Immature natural killer cell (primary cell): ENCODE measurements around the gene PPP2R3B. TPM values are rescaled to one million over a fixed set of nuclear protein-coding genes. Genes with fewer than 3 reads are reported as not detected.
"Not testable (repeated sequence)": the region's sequence is repeated elsewhere in the genome, so short reads cannot be mapped to it uniquely, and the experiment has no call there.

ENCODE experiments used
- DNase-seq, 3 donors: peaks; one replicate each; pipeline ENCODE4 v3.0.0; 2022; ENCODE audit warnings: mixed read lengths in 1 of 3
- H3K27ac Mint-ChIP-seq, 6 donors: one replicate each; pipeline ENCODE4 v1.8.0; 2020; ENCODE audit warnings: mixed read lengths in 6 of 6, mild to moderate bottlenecking in 5 of 6, inconsistent platforms in 4 of 6, moderate library complexity in 3 of 6
- H3K27me3 Mint-ChIP-seq, 3 donors: one replicate each; pipeline ENCODE4 v1.8.0; 2020 to 2021; ENCODE audit warnings: low read depth in 3 of 3, mild to moderate bottlenecking in 3 of 3, mixed read lengths in 3 of 3, moderate library complexity in 3 of 3, inconsistent platforms in 1 of 3
- H3K36me3 Mint-ChIP-seq, 3 donors: one replicate each; pipeline ENCODE4 v1.8.0; 2020; ENCODE audit warnings: mixed read lengths in 3 of 3, inconsistent platforms in 2 of 3, mild to moderate bottlenecking in 2 of 3
- H3K4me1 Mint-ChIP-seq, 2 donors: one replicate each; pipeline ENCODE4 v1.8.0; 2020; ENCODE audit warnings: inconsistent platforms in 2 of 2, mild to moderate bottlenecking in 2 of 2, mixed read lengths in 2 of 2, moderate library complexity in 1 of 2
- H3K4me3 Mint-ChIP-seq, 5 donors: one replicate each; pipeline ENCODE4 v1.8.0; 2020; ENCODE audit warnings: mild to moderate bottlenecking in 5 of 5, mixed read lengths in 5 of 5, inconsistent platforms in 3 of 5, moderate library complexity in 3 of 5
- H3K9me3 Mint-ChIP-seq, 6 donors: one replicate each; pipeline ENCODE4 v1.8.0; 2020; ENCODE audit warnings: mild to moderate bottlenecking in 6 of 6, mixed read lengths in 6 of 6, inconsistent platforms in 4 of 6, moderate library complexity in 3 of 6
- polyA plus RNA-seq, 3 donors: library from polyadenylated mRNA; unstranded; fragments of 300-500 nt; fragmentation: Illumina TruSeq; gene quantifications; one replicate each; pipeline ENCODE4 v1.2.3, GENCODE V29; 2021

Gene PPP2R3B, protein sequence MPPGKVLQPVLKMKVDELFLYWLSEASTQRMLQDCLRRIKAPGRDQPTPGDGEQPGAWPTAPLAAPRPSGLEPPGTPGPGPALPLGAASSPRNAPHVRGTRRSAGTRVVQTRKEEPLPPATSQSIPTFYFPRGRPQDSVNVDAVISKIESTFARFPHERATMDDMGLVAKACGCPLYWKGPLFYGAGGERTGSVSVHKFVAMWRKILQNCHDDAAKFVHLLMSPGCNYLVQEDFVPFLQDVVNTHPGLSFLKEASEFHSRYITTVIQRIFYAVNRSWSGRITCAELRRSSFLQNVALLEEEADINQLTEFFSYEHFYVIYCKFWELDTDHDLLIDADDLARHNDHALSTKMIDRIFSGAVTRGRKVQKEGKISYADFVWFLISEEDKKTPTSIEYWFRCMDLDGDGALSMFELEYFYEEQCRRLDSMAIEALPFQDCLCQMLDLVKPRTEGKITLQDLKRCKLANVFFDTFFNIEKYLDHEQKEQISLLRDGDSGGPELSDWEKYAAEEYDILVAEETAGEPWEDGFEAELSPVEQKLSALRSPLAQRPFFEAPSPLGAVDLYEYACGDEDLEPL
- 1 to 10 TPM; 2.8 to 5.1 (median 4.2) TPM for polyA plus RNA-seq

DNA sequence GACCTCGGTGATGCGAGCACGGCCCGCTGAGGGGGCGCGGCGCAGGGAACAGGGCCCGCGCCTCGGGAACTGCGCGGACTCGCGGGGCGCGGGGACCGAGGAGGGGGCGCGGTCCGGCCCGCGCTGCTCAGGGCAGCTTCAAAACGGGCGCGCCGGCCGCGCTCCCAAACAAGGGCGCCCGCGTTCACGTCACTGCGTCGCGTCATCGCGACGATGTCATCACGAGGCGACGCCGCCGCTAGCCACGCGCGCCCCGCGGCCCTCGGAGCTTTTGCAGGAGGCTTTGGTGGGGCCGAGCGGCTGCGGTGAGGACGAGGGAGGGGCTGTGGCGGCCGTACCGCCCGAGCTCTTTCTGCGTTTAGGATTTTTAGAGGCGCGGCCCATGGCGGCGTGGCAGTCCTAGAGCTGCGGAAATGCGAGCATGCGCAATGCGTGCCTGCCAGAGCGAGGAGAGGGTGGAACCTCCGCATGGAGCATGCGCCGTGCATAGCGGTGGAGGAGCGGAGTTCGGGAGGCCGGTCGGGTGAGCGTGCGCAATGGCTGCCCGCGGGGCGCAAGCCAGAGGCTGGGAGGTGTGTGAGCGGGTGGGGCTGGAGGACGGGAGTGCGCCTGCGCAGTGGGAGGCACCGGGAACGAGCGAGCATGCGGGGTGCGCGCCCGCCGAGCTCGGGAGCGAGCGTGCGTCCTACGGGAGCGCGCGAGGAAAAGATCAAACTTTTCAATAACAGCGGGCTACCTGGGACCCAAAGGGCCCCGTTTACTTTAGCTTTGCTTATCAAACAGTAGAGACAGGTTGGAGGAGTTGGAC is at the start of gene PPP2R3B:
TSS of gene PPP2R3B (minus strand) at position 140 of the 808 bp plus-strand sequence. CDS start 216 bp downstream, outside the sequence.
- H3K9me3 Mint-ChIP-seq, result peaks cover 0 to 3% (median 0%) of the 10 kb centered on the region in 6 donors
- peak within 1 kb of the TSS; percentile 87 to 98 (median 91) for H3K4me3 Mint-ChIP-seq
- no peaks in the 10 kb centered on the region for H3K36me3 Mint-ChIP-seq
- H3K27ac Mint-ChIP-seq, result peak within 1 kb of the TSS; percentile 89 to 99 (median 98)
- peaks cover 6 to 10% (median 8%) of the 10 kb centered on the region in 3 donors for H3K27me3 Mint-ChIP-seq
- peak; percentile 99 to 100 (median 100) for DNase-seq
- peaks cover 11 to 12% of the 10 kb centered on the region in 2 donors for H3K4me1 Mint-ChIP-seq

DNA sequence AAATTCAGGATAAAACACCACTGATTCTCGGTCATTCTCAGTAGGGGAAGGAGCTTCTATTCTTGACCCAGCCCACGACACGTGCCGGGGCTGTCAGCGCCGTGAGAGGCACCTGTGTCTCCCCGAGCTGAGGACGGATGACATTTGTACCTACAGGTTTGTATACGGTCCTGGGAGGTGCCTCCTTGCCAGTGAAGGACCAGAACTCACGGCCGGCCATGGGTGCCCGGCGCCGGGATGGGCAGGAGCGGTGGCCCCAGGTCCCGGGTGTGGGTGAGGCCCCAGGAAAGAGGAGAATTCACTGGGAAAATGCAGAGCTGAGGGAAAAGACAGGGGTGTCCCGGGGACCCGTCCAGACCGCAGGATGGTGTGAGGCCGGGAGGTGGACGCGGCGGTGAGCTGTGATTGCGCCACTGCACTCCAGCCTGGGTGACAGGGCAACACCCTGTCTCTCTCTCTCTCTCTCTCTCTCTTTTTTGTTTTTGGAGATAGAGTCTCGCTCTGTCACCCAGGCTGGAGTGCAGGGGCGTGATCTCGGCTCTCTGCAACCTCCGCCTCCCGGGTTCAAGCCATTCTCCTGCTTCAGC is 48.9 kb upstream of the PPP2R3B start:
- Mint-ChIP-seq H3K4me3 (no peak overlapping the region), H3K4me1 (no peaks in the 10 kb centered on the region), H3K27ac (no peak overlapping the region), H3K9me3 (peaks cover 0 to 5% (median 0%) of the 10 kb centered on the region in 6 donors), H3K36me3 (peaks cover 0 to 3% (median 0%) of the 10 kb centered on the region in 3 donors), H3K27me3 (peaks cover 6 to 7% (median 7%) of the 10 kb centered on the region in 3 donors)
- DNase-seq, result no peak

DNA sequence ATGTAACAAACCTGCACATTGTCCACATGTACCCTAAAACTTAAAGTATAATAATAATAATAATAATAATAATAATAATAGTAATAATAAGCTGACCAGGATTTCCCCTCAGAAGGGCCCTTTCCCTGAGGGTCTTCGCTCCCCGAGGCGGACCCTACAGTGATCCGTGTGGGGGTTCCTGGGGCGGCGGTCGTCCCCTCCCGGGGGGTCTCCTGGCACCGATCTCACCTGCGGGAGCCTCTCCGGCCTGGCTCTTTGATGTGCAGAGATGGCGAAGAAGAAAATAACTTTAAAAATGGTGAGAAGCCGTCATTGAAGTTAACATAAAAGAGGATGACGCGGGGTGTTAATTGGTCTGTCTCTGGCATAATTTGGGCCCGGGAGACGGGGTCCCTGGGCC is 48.2 kb upstream of the PPP2R3B start:
- Mint-ChIP-seq H3K36me3 (peaks cover 0 to 3% (median 0%) of the 10 kb centered on the region in 3 donors), H3K4me3 (no peak overlapping the region), H3K4me1 (no peaks in the 10 kb centered on the region), H3K9me3 (peaks cover 0 to 2% (median 0%) of the 10 kb centered on the region in 6 donors), H3K27me3 (peaks cover 5 to 9% (median 7%) of the 10 kb centered on the region in 3 donors), H3K27ac (no peak overlapping the region)
- DNase-seq, result no peak

DNA sequence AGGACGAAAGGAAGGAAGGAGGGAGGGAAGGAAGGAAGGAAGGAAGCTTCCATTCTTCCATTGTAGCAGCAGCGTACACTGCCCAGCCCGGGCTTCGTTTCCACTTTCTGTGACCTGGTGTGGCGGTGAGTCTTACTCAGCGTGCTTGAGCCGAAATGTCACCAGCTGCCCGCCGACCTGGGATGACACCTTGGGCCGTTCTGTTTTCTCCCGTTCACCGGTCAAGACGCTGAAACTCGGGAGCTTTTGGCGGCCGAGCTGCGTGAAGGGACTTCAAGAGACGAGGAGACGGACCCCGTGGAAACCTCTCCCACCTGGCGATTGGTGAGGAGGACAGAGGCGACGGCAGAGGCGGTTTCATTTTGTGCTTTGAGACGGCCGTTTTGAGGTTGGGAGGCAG is 47.1 kb upstream of the PPP2R3B start:
- Mint-ChIP-seq H3K4me1 (no peaks in the 10 kb centered on the region), H3K27me3 (peaks cover 7 to 9% (median 7%) of the 10 kb centered on the region in 3 donors), H3K36me3 (no peaks in the 10 kb centered on the region), H3K9me3 (peaks cover 0 to 2% (median 0%) of the 10 kb centered on the region in 6 donors), H3K27ac (no peak overlapping the region), H3K4me3 (no peak overlapping the region)
- no peak for DNase-seq

DNA sequence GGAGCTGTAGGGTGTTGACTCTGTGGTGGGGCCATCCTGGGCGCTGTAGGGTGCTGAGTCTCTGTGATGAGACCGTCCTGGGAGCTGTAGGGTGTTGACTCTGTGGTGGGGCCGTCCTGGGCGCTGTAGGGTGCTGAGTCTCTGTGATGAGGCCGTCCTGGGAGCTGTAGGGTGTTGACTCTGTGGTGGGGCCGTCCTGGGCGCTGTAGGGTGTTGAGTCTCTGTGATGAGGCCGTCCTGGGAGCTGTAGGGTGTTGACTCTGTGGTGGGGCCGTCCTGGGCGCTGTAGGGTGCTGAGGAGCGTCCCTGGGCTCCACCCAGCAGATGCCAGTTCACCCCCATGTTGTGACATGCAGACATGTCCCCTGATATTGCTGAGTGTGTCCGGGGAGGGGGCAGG is 46.0 kb upstream of the PPP2R3B start:
- not testable (repeated sequence) for DNase-seq, H3K9me3 Mint-ChIP-seq, H3K4me1 Mint-ChIP-seq, H3K4me3 Mint-ChIP-seq, H3K36me3 Mint-ChIP-seq, H3K27ac Mint-ChIP-seq
- H3K27me3 Mint-ChIP-seq, result peaks cover 7 to 10% (median 10%) of the 10 kb centered on the region in 3 donors

DNA sequence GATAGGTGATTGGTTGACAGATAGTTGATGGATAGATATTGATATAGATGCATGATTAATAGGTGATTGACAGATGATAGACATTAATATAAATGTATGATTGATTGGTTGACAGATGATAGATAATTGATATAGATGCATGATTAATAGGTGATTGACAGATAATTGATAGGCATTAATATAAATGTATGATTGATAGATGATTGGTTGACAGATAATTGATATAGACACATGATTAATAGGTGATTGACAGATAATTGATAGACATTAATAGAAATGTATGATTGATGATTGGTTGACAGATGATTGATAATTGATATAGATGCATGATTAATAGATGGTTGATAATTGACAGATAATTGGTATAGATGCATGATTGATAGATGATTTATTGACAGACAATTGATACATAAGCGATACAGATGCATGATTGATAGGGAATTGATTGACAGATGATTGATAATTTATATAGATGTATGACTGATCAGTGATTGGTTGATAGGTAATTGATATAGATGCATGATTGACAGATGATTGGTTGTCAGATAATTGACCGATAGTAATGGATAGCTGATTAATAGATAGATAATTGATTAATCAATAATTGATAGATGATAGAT is 44.9 kb upstream of the PPP2R3B start:
- no peaks in the 10 kb centered on the region for H3K36me3 Mint-ChIP-seq
- peaks cover 0 to 2% (median 0%) of the 10 kb centered on the region in 6 donors for H3K9me3 Mint-ChIP-seq
- no peaks in the 10 kb centered on the region for H3K4me1 Mint-ChIP-seq
- no peak for DNase-seq
- no peak overlapping the region for H3K4me3 Mint-ChIP-seq
- peaks cover 9 to 13% (median 10%) of the 10 kb centered on the region in 3 donors for H3K27me3 Mint-ChIP-seq
- H3K27ac Mint-ChIP-seq, result no peak overlapping the region

DNA sequence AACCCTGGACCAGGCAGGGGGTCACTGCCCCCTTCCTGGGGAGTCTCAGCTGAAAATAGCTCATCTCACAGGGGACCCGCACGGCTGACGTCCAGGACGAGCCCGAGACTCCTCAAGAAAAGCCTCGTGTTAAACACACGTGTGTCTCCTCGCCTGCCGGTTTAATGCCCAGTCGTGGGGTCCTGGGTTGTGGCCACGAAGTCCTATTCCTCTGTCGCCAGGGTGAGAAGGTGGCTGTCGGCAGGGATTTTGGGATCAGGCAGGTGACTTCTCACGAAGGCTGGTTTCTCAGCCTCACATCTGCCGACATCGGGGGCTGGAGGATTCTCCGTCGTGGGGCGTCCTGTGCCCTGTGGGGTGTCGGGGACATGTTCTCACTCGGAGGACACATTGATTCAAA is 44.3 kb upstream of the PPP2R3B start:
- Mint-ChIP-seq H3K27ac (no peak overlapping the region), H3K36me3 (no peaks in the 10 kb centered on the region), H3K4me3 (no peak overlapping the region), H3K27me3 (peaks cover 9 to 15% (median 13%) of the 10 kb centered on the region in 3 donors), H3K4me1 (no peaks in the 10 kb centered on the region), H3K9me3 (peaks cover 0 to 2% (median 0%) of the 10 kb centered on the region in 6 donors)
- DNase-seq, result no peak

DNA sequence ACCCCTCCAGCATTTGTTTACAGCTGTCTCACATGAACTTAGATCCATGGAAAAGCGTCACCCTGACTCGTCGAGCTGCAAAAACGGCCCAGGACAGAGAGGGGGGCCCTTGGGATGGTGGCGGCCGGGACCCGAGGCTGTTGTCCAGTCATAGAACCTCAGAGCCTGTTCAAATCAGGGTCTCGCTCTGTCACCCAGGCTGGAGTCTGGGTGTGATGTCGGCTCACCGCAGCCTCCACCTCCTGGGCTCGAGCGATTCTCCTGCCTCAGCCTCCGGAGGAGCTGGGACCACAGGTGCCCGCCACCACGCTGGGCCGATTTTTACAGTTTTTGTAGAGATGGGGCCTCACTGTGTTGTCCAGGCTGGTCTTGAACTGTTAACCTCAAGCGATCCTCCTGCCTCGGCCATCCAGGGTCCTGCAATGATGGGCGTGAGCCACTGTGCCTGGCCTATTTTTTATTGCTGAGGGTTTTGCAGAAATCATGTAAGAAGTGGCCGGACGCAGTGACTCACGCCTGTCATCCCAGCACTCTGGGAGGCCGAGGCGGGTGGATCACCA is 42.6 kb upstream of the PPP2R3B start:
- Mint-ChIP-seq H3K4me1 (no peaks in the 10 kb centered on the region), H3K27me3 (peaks cover 4 to 15% (median 11%) of the 10 kb centered on the region in 3 donors), H3K27ac (no peak overlapping the region), H3K9me3 (peaks cover 0 to 2% (median 0%) of the 10 kb centered on the region in 6 donors), H3K4me3 (no peak overlapping the region), H3K36me3 (no peaks in the 10 kb centered on the region)
- no peak for DNase-seq

DNA sequence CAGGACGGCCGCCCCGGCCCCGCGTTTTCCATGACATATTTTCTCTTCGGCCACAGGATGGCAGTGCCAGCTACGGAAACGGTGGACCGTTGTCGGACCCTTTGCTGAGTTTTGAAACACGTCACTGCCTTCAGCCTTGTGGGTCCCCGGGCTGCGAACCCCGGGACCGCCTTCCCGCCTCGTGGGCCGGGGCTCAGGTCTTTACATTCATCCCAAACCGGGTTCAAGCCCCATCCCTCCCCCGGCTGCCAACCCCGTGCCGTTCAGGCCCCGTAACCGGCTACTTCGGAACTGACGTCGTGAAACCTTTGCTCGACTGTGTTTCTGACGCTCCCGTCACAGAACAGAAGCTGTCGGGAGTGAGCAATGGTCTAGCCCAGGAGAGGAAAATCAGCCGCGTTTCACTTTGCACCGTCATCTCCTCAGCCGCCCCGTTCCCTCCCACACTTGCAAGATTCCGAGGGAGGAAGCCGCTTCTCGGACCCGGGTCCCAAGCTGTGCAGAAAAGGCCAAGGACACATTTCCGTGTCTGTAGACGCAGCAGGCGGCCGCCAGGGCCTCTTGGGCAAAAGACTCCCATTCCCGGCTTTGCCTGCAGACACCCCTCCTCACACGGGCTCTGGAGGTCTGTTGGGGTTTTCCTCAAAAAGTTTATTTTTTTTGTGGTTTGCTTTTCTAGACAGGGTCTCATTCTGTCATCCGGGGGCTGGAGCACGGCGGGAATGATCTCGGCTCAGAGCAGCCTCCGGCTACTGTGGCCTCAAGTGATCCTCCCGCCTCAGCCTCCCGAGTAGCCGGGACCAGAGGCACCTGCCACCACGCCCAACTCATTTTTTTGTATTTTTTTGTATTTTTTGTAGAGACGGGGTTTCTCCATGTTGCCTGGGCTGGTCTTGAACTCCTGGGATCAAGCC is 41.4 kb upstream of the PPP2R3B start:
- DNase-seq, result no peak
- Mint-ChIP-seq H3K4me1 (no peaks in the 10 kb centered on the region), H3K9me3 (peaks cover 0 to 2% (median 0%) of the 10 kb centered on the region in 6 donors), H3K27ac (no peak overlapping the region), H3K27me3 (peaks cover 4 to 16% (median 13%) of the 10 kb centered on the region in 3 donors), H3K4me3 (no peak overlapping the region), H3K36me3 (no peaks in the 10 kb centered on the region)

DNA sequence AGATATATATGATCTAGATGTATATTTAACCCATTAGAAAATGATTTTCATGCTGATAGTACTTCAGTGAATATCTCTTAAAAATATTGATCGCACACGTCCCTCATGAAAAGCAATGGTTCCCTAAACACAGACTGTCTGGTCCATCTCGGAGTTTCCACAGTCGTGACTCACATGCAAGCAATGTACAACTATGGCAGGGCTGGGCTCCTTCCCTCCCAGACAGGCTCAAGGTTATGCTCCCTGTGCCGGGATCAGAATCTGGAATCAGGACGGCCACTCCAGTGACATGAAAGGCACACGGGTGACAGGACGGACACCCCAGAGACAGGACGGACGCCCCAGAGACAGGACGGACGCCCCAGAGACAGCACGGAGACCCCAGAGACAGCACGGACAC is 40.2 kb upstream of the PPP2R3B start:
- peaks cover 0 to 2% (median 0%) of the 10 kb centered on the region in 6 donors for H3K9me3 Mint-ChIP-seq
- peaks cover 4 to 16% (median 13%) of the 10 kb centered on the region in 3 donors for H3K27me3 Mint-ChIP-seq
- H3K4me3 Mint-ChIP-seq, result no peak overlapping the region
- no peaks in the 10 kb centered on the region for H3K4me1 Mint-ChIP-seq
- H3K27ac Mint-ChIP-seq, result no peak overlapping the region
- DNase-seq, result no peak
- no peaks in the 10 kb centered on the region for H3K36me3 Mint-ChIP-seq

DNA sequence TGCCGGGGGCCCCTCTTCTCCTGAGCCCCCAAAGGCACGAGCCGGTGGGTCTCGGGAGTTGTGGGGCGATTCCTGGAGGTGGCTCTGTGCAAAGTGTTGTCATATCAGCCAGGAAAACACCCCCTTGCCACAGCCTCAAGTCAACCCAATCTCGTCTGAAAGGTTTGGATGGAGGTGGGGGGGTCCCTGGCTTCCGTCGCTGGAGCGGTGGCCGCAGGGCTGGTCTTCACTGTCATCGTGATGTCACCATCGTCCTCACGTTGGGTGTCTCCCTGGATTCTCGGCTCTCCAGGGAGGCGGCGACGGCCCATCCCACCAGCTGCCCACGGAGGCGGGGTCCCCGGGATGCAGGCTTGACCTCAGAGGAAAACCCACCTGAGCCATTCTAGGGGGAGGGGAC is 38.3 kb upstream of the PPP2R3B start:
- H3K9me3 Mint-ChIP-seq, result peaks cover 0 to 2% (median 0%) of the 10 kb centered on the region in 6 donors
- H3K4me3 Mint-ChIP-seq, result no peak overlapping the region
- no peak overlapping the region for H3K27ac Mint-ChIP-seq
- no peaks in the 10 kb centered on the region for H3K4me1 Mint-ChIP-seq
- no peak for DNase-seq
- H3K27me3 Mint-ChIP-seq, result peaks cover 4 to 13% (median 12%) of the 10 kb centered on the region in 3 donors
- no peaks in the 10 kb centered on the region for H3K36me3 Mint-ChIP-seq
